Epithelial cell of esophagus (primary cell): ENCODE results near the gene COL9A1.
"Not testable (repeated sequence)": the region's sequence is repeated elsewhere in the genome, so short reads cannot be mapped to it uniquely, and the experiment has no call there.

ENCODE experiments used
- DNase-seq: peaks from one replicate; pipeline ENCODE4 v3.0.0; 2010; ENCODE audit warnings: low read depth
- H3K4me3 ChIP-seq: 2 replicates; pipeline ENCODE4 v1.5.1; 2011; ENCODE audit warnings: mild to moderate bottlenecking, low read length, control low read depth
- TF ChIP-seq, protein P1 (sequence below): IDR thresholded peaks from 2 replicates; pipeline ENCODE4 v1.5.1; 2011; ENCODE audit warnings: low read depth, mild to moderate bottlenecking, low read length, control low read depth, inconsistent platforms; ENCODE audit not compliant: insufficient read depth; ENCODE audit errors: missing control alignments

Gene COL9A1

GRCh38 chr6:70303034-70303525 lies at the start of gene COL9A1:
TSS of gene COL9A1 (minus strand) at chr6:70303084. CDS start at chr6:70302924, 160 bp downstream.
- DNase-seq: no peak
- TF ChIP-seq, protein P1, sequence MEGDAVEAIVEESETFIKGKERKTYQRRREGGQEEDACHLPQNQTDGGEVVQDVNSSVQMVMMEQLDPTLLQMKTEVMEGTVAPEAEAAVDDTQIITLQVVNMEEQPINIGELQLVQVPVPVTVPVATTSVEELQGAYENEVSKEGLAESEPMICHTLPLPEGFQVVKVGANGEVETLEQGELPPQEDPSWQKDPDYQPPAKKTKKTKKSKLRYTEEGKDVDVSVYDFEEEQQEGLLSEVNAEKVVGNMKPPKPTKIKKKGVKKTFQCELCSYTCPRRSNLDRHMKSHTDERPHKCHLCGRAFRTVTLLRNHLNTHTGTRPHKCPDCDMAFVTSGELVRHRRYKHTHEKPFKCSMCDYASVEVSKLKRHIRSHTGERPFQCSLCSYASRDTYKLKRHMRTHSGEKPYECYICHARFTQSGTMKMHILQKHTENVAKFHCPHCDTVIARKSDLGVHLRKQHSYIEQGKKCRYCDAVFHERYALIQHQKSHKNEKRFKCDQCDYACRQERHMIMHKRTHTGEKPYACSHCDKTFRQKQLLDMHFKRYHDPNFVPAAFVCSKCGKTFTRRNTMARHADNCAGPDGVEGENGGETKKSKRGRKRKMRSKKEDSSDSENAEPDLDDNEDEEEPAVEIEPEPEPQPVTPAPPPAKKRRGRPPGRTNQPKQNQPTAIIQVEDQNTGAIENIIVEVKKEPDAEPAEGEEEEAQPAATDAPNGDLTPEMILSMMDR: no peak
- no peak within 1 kb of the TSS for H3K4me3 ChIP-seq

- DNase-seq: no peak
- H3K4me3 ChIP-seq: no peak overlapping the region
- TF ChIP-seq, protein P1: no peak
These were observed 48.6 kb upstream of the COL9A1 start for GRCh38 chr6:70351461-70351860.

DNA sequence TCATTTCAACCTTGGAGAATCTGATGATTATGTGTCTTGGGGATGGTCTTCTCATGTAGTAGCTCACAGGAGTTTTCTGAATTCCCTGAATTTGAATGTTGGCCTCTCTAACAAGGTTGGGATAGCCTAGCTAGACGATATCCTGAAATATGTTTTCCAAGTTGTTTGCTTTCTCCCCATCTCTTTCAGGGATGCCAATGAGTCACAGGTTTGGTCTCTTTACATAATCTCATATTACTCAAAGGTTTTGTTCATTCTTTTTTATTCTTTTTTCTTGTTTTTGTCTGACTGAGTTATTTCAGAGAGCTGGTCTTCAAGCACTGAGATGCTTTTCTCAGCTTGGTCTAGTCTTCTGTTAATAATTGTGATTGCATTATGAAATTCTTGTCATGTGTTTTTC lies 42.7 kb upstream of the COL9A1 start:
- DNase-seq: peak; percentile 24
- H3K4me3 ChIP-seq: no peak overlapping the region
- TF ChIP-seq, protein P1: no peak

- TF ChIP-seq, protein P1: no peak
- H3K4me3 ChIP-seq: no peak overlapping the region
- no peak for DNase-seq
These were observed 40.4 kb upstream of the COL9A1 start for GRCh38 chr6:70343313-70343712.

GRCh38 chr6:70339810-70340209 lies 36.9 kb upstream of the COL9A1 start:
- not testable (repeated sequence) for H3K4me3 ChIP-seq, DNase-seq

DNA sequence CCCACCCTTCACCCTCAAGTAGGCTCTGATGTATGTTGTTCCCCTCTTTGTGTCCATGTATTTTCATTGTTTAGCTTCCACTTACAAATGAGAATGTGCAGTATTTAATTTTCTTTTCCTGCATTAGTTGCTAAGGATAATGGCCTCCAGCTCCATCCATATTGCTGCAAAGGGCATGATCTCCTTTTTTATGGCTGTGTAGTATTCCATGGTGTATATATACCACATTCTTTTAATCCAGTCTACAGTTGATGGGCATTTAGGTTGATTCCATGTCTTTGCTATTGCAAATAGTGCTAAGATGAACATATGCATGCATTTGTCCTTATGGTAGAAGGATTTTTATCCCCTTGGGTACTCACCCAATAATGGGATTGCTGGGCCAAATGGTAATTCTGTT lies 35.9 kb upstream of the COL9A1 start:
- TF ChIP-seq, protein P1: no peak
- H3K4me3 ChIP-seq: no peak overlapping the region
- DNase-seq: no peak

- TF ChIP-seq, protein P1: no peak
- no peak overlapping the region for H3K4me3 ChIP-seq
- DNase-seq: no peak
These were observed 34.8 kb upstream of the COL9A1 start for GRCh38 chr6:70337743-70338105.
